ENCODE results near the gene KBTBD8. TPM values are rescaled to one million over a fixed set of nuclear protein-coding genes. Genes with fewer than 3 reads are reported as not detected.

KBTBD8 gene
- under 1 TPM; 0.47 to 0.56 TPM for polyA plus RNA-seq

- WGBS, 2 donors: 0% methylated on average over 70 to 75 of the region's 75 CpGs
- peaks cover 0 to 2% of the 10 kb centered on the region in 2 donors for H3K4me1 ChIP-seq (ENCODE audit: control insufficient read depth in 2 of 2, insufficient read depth in 2 of 2, low read length in 1 of 2)
- H3K36me3 ChIP-seq (ENCODE audit: control insufficient read depth in 2 of 2, insufficient read depth in 2 of 2, low read length in 1 of 2): no peaks in the 10 kb centered on the region
- H3K27me3 ChIP-seq (ENCODE audit: control insufficient read depth in 1 of 2, insufficient read depth in 2 of 2, low read length in 2 of 2): no peaks in the 10 kb centered on the region
- no peaks in the 10 kb centered on the region for H3K9me3 ChIP-seq (ENCODE audit: control insufficient read depth in 2 of 2, insufficient read depth in 1 of 2, low read depth in 1 of 2, low read length in 1 of 2)
- peak within 1 kb of the TSS; percentile 70 to 82 for H3K27ac ChIP-seq (ENCODE audit: low read depth in 2 of 2, low read length in 1 of 2)
- H3K4me3 ChIP-seq (ENCODE audit: low read depth in 1 of 2, low read length in 2 of 2): peak within 1 kb of the TSS; percentile 86 to 89
These were observed at the start of gene KBTBD8 for GRCh38 chr3:66998113-66998903. TSS of gene KBTBD8 (plus strand) at chr3:66998307. CDS start at chr3:66998356, 49 bp downstream.

GRCh38 chr3:66948838-66949237 is 49.3 kb upstream of the KBTBD8 start:
- Histone ChIP-seq H3K4me1 (ENCODE audit: control insufficient read depth in 2 of 2, insufficient read depth in 2 of 2, low read length in 1 of 2) (no peaks in the 10 kb centered on the region), H3K9me3 (ENCODE audit: control insufficient read depth in 2 of 2, insufficient read depth in 1 of 2, low read depth in 1 of 2, low read length in 1 of 2) (no peaks in the 10 kb centered on the region), H3K36me3 (ENCODE audit: control insufficient read depth in 2 of 2, insufficient read depth in 2 of 2, low read length in 1 of 2) (no peaks in the 10 kb centered on the region), H3K27me3 (ENCODE audit: control insufficient read depth in 1 of 2, insufficient read depth in 2 of 2, low read length in 2 of 2) (no peaks in the 10 kb centered on the region), H3K4me3 (ENCODE audit: low read depth in 1 of 2, low read length in 2 of 2) (no peak overlapping the region), H3K27ac (ENCODE audit: low read depth in 2 of 2, low read length in 1 of 2) (no peak overlapping the region)
- 59 to 72% methylated on average over 2 of the region's 2 CpGs for WGBS, 2 donors

GRCh38 chr3:66949898-66950297 is 48.2 kb upstream of the KBTBD8 start:
- H3K4me3 ChIP-seq (ENCODE audit: low read depth in 1 of 2, low read length in 2 of 2): no peak overlapping the region
- WGBS, 2 donors: 73 to 76% methylated on average over 3 of the region's 3 CpGs
- H3K4me1 ChIP-seq (ENCODE audit: control insufficient read depth in 2 of 2, insufficient read depth in 2 of 2, low read length in 1 of 2): no peaks in the 10 kb centered on the region
- H3K27me3 ChIP-seq (ENCODE audit: control insufficient read depth in 1 of 2, insufficient read depth in 2 of 2, low read length in 2 of 2): no peaks in the 10 kb centered on the region
- H3K36me3 ChIP-seq (ENCODE audit: control insufficient read depth in 2 of 2, insufficient read depth in 2 of 2, low read length in 1 of 2): no peaks in the 10 kb centered on the region
- H3K27ac ChIP-seq (ENCODE audit: low read depth in 2 of 2, low read length in 1 of 2): no peak overlapping the region
- H3K9me3 ChIP-seq (ENCODE audit: control insufficient read depth in 2 of 2, insufficient read depth in 1 of 2, low read depth in 1 of 2, low read length in 1 of 2): no peaks in the 10 kb centered on the region

GRCh38 chr3:66952357-66952756 is 45.8 kb upstream of the KBTBD8 start:
- WGBS, 2 donors: 65 to 69% methylated on average over 1 of the region's 1 CpG
- H3K9me3 ChIP-seq (ENCODE audit: control insufficient read depth in 2 of 2, insufficient read depth in 1 of 2, low read depth in 1 of 2, low read length in 1 of 2): no peaks in the 10 kb centered on the region
- H3K4me3 ChIP-seq (ENCODE audit: low read depth in 1 of 2, low read length in 2 of 2): no peak overlapping the region

GRCh38 chr3:66953934-66954445 is 44.1 kb upstream of the KBTBD8 start:
- no peaks in the 10 kb centered on the region for H3K9me3 ChIP-seq (ENCODE audit: control insufficient read depth in 2 of 2, insufficient read depth in 1 of 2, low read depth in 1 of 2, low read length in 1 of 2)
- H3K4me3 ChIP-seq (ENCODE audit: low read depth in 1 of 2, low read length in 2 of 2): no peak overlapping the region
- no peaks in the 10 kb centered on the region for H3K27me3 ChIP-seq (ENCODE audit: control insufficient read depth in 1 of 2, insufficient read depth in 2 of 2, low read length in 2 of 2)
- H3K4me1 ChIP-seq (ENCODE audit: control insufficient read depth in 2 of 2, insufficient read depth in 2 of 2, low read length in 1 of 2): no peaks in the 10 kb centered on the region
- H3K36me3 ChIP-seq (ENCODE audit: control insufficient read depth in 2 of 2, insufficient read depth in 2 of 2, low read length in 1 of 2): no peaks in the 10 kb centered on the region
- 85 to 87% methylated on average over 4 of the region's 4 CpGs for WGBS, 2 donors
- H3K27ac ChIP-seq (ENCODE audit: low read depth in 2 of 2, low read length in 1 of 2): no peak overlapping the region

More at GRCh38 chr3:66952357-66952756, 45.8 kb upstream of the KBTBD8 start:
- H3K27me3 ChIP-seq (ENCODE audit: control insufficient read depth in 1 of 2, insufficient read depth in 2 of 2, low read length in 2 of 2): no peaks in the 10 kb centered on the region
- H3K27ac ChIP-seq (ENCODE audit: low read depth in 2 of 2, low read length in 1 of 2): no peak overlapping the region
- no peaks in the 10 kb centered on the region for H3K36me3 ChIP-seq (ENCODE audit: control insufficient read depth in 2 of 2, insufficient read depth in 2 of 2, low read length in 1 of 2)
- H3K4me1 ChIP-seq (ENCODE audit: control insufficient read depth in 2 of 2, insufficient read depth in 2 of 2, low read length in 1 of 2): no peaks in the 10 kb centered on the region

GRCh38 chr3:66956742-66957141 is 41.4 kb upstream of the KBTBD8 start:
- H3K27ac ChIP-seq (ENCODE audit: low read depth in 2 of 2, low read length in 1 of 2): no peak overlapping the region
- H3K9me3 ChIP-seq (ENCODE audit: control insufficient read depth in 2 of 2, insufficient read depth in 1 of 2, low read depth in 1 of 2, low read length in 1 of 2): no peaks in the 10 kb centered on the region
- no peaks in the 10 kb centered on the region for H3K36me3 ChIP-seq (ENCODE audit: control insufficient read depth in 2 of 2, insufficient read depth in 2 of 2, low read length in 1 of 2)
- H3K4me1 ChIP-seq (ENCODE audit: control insufficient read depth in 2 of 2, insufficient read depth in 2 of 2, low read length in 1 of 2): no peaks in the 10 kb centered on the region
- peaks cover 0 to 2% of the 10 kb centered on the region in 2 donors for H3K27me3 ChIP-seq (ENCODE audit: control insufficient read depth in 1 of 2, insufficient read depth in 2 of 2, low read length in 2 of 2)
- H3K4me3 ChIP-seq (ENCODE audit: low read depth in 1 of 2, low read length in 2 of 2): no peak overlapping the region
- 76 to 92% methylated on average over 4 of the region's 4 CpGs for WGBS, 2 donors

- 66 to 74% methylated on average over 5 of the region's 5 CpGs for WGBS, 2 donors
These were observed 40.7 kb upstream of the KBTBD8 start for GRCh38 chr3:66957367-66957766.

GRCh38 chr3:66958067-66958466 is 40.0 kb upstream of the KBTBD8 start:
- 69 to 87% methylated on average over 1 of the region's 1 CpG for WGBS, 2 donors
- H3K4me1 ChIP-seq (ENCODE audit: control insufficient read depth in 2 of 2, insufficient read depth in 2 of 2, low read length in 1 of 2): no peaks in the 10 kb centered on the region
- H3K9me3 ChIP-seq (ENCODE audit: control insufficient read depth in 2 of 2, insufficient read depth in 1 of 2, low read depth in 1 of 2, low read length in 1 of 2): no peaks in the 10 kb centered on the region
- H3K4me3 ChIP-seq (ENCODE audit: low read depth in 1 of 2, low read length in 2 of 2): no peak overlapping the region
- H3K27me3 ChIP-seq (ENCODE audit: control insufficient read depth in 1 of 2, insufficient read depth in 2 of 2, low read length in 2 of 2): peaks cover 0 to 2% of the 10 kb centered on the region in 2 donors
- H3K27ac ChIP-seq (ENCODE audit: low read depth in 2 of 2, low read length in 1 of 2): no peak overlapping the region
- H3K36me3 ChIP-seq (ENCODE audit: control insufficient read depth in 2 of 2, insufficient read depth in 2 of 2, low read length in 1 of 2): no peaks in the 10 kb centered on the region

More at GRCh38 chr3:66957367-66957766, 40.7 kb upstream of the KBTBD8 start:
- Histone ChIP-seq H3K36me3 (ENCODE audit: control insufficient read depth in 2 of 2, insufficient read depth in 2 of 2, low read length in 1 of 2) (no peaks in the 10 kb centered on the region), H3K9me3 (ENCODE audit: control insufficient read depth in 2 of 2, insufficient read depth in 1 of 2, low read depth in 1 of 2, low read length in 1 of 2) (no peaks in the 10 kb centered on the region), H3K27me3 (ENCODE audit: control insufficient read depth in 1 of 2, insufficient read depth in 2 of 2, low read length in 2 of 2) (peaks cover 0 to 2% of the 10 kb centered on the region in 2 donors), H3K4me3 (ENCODE audit: low read depth in 1 of 2, low read length in 2 of 2) (no peak overlapping the region), H3K27ac (ENCODE audit: low read depth in 2 of 2, low read length in 1 of 2) (no peak overlapping the region), H3K4me1 (ENCODE audit: control insufficient read depth in 2 of 2, insufficient read depth in 2 of 2, low read length in 1 of 2) (no peaks in the 10 kb centered on the region)

- H3K9me3 ChIP-seq (ENCODE audit: control insufficient read depth in 2 of 2, insufficient read depth in 1 of 2, low read depth in 1 of 2, low read length in 1 of 2): no peaks in the 10 kb centered on the region
- no peak overlapping the region for H3K27ac ChIP-seq (ENCODE audit: low read depth in 2 of 2, low read length in 1 of 2)
- H3K4me1 ChIP-seq (ENCODE audit: control insufficient read depth in 2 of 2, insufficient read depth in 2 of 2, low read length in 1 of 2): no peaks in the 10 kb centered on the region
- peaks cover 0 to 2% of the 10 kb centered on the region in 2 donors for H3K27me3 ChIP-seq (ENCODE audit: control insufficient read depth in 1 of 2, insufficient read depth in 2 of 2, low read length in 2 of 2)
- H3K4me3 ChIP-seq (ENCODE audit: low read depth in 1 of 2, low read length in 2 of 2): no peak overlapping the region
- no peaks in the 10 kb centered on the region for H3K36me3 ChIP-seq (ENCODE audit: control insufficient read depth in 2 of 2, insufficient read depth in 2 of 2, low read length in 1 of 2)
- 91% methylated on average over 3 of the region's 3 CpGs for WGBS, 2 donors
These were observed 35.4 kb upstream of the KBTBD8 start for GRCh38 chr3:66962664-66963063.

- WGBS, 2 donors: 51 to 59% methylated on average over 3 of the region's 3 CpGs
- H3K9me3 ChIP-seq (ENCODE audit: control insufficient read depth in 2 of 2, insufficient read depth in 1 of 2, low read depth in 1 of 2, low read length in 1 of 2): no peaks in the 10 kb centered on the region
- H3K4me3 ChIP-seq (ENCODE audit: low read depth in 1 of 2, low read length in 2 of 2): no peak overlapping the region
- H3K27ac ChIP-seq (ENCODE audit: low read depth in 2 of 2, low read length in 1 of 2): no peak overlapping the region
- H3K27me3 ChIP-seq (ENCODE audit: control insufficient read depth in 1 of 2, insufficient read depth in 2 of 2, low read length in 2 of 2): no peaks in the 10 kb centered on the region
- H3K36me3 ChIP-seq (ENCODE audit: control insufficient read depth in 2 of 2, insufficient read depth in 2 of 2, low read length in 1 of 2): no peaks in the 10 kb centered on the region
- no peaks in the 10 kb centered on the region for H3K4me1 ChIP-seq (ENCODE audit: control insufficient read depth in 2 of 2, insufficient read depth in 2 of 2, low read length in 1 of 2)
These were observed 26.9 kb upstream of the KBTBD8 start for GRCh38 chr3:66971245-66971644.

All from esophagus (tissue), 2 donors.